Fibroblast of skin of left biceps (primary cell): ENCODE data around the gene RAP1GDS1.

Experiments used
- DNase-seq, 2 experiments: peaks; one replicate each; pipeline ENCODE4 v3.0.0-alpha.2; 2013; ENCODE audit warnings: low read depth in 2 of 2

Gene RAP1GDS1

DNA sequence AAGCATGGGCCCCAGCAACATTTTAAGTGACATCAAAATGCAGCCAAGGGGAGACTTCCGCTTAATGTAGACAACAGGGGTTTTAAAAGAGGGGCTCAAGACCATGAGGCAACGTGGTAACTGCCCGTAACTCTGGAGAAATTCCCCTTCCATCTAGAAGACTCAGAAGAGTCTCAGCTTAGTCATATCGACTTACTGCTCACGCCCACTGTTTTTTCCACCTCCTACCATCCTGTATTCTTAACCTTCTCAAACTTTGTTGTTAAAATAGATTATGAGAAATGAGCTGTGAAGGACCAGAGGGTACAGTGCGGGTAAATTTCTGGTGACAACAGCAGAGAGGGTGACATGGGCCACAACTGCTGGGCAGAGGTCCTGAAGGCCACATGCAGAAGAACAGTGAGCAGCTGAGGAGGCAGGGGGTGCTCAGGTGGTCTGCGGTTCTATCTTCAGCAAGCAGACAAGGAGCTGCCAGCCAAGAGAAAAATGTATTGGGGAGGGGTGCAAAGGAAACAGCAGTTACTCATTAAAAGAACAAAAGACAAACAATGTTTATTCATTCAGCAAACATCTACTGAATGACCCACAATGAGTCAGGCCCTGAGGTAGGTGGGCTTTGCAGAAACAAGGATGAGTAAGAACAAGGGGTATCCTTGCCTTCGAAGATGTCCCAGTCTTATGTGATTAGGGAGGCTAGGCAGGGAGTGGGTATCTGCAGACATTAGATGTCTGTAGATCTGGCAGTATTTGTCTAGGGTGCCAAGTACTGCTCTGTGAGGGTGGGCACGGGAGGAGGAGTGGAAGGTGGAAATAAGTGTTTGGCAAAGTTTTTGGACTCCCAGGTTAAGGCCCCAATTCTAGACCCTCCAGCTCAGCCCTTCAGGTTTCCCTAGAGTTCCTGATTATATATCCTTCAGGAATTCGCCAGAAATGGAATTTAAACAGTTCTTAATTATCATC is 221.9 kb downstream of the RAP1GDS1 start:
- no peak for DNase-seq

DNA sequence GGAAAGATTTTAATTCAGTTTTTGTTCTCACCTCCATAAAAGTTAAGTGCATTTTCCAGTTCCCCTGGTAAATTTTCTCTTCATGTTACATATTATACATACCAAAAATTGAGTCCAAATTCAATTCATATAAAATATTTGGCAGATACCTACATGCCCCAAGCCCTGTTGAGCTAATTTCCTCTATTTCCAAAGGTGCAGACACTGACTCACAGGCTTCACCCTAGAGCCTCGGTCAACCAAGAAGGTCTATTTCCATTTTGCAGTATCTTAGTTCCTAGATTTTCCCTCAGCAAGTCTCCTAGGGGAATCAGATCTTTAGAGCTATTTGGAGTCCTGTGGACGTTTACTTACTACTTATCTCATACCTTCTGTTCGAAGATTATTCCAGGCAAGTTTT is 222.8 kb downstream of the RAP1GDS1 start:
- DNase-seq = no peak

GRCh38 chr4:98485816-98486345 is 224.7 kb downstream of the RAP1GDS1 start:
- no peak for DNase-seq

GRCh38 chr4:98490251-98490650 is 229.1 kb downstream of the RAP1GDS1 start:
- no peak for DNase-seq

- DNase-seq = peak; percentile 59 to 60
Measured at GRCh38 chr4:98491899-98492559, 230.8 kb downstream of the RAP1GDS1 start.

DNA sequence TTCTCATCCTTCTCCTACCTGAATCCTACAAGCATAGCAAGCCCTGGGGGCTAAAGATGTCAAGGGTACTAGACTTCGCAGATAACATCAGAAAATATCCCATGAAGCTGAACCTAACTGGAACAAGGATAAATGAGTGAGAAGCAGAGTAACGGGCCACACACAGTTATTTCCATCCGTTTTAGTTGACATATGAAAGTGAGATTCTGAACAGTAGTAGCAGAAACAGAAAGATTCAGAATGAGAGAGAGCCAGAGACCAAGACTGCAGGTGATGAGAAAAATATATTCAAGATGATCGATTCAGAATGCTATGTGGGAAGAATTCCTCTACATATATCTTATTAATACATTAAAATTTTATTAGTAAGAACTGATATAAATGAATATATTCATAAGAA is 232.1 kb downstream of the RAP1GDS1 start:
- no peak for DNase-seq
